Measurements from ENCODE around the gene LYPD5. TPM values are rescaled to one million over a fixed set of nuclear protein-coding genes. Genes with fewer than 3 reads are reported as not detected.

The LYPD5 gene
- total and polyA plus RNA-seq, 2 of the 13 experiments (the other 11 are each of a cell fraction or from before 2014, with no cell fraction given) = not detected

DNA sequence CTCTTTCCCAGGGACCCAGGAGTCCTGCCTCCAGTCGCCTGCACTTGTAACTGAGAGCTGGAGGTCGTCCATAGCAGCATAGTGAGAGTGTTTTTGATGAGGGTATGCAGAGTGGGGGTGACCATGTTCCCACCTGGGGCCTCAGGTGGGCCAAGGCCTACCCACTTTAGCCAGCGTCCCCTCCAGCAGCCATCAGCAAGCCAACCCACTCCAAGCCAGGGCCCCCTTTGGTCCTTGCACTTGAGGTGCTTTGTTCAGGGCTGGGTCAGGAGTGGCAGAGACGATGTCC lies 35.5 kb downstream of the LYPD5 start (continued):
- TF ChIP-seq CTCF (CRISPR knock-in tag; IDR thresholded peaks at IDR 0.05) = no peak
- TF ChIP-seq ZNF496 (CRISPR knock-in tag; IDR thresholded peaks at IDR 0.05; ENCODE audit: insufficient replicate concordance) = no peak
- no peak for TF ChIP-seq ZFP82 (CRISPR knock-in tag; IDR thresholded peaks at IDR 0.05; ENCODE audit: borderline replicate concordance)
- no peak for TF ChIP-seq MBNL3 (CRISPR knock-in tag; conservative IDR thresholded peaks at IDR 0.05)
- TF ChIP-seq REL (CRISPR knock-in tag; conservative IDR thresholded peaks at IDR 0.05) = no peak
- TF ChIP-seq ZNF749 (CRISPR knock-in tag; IDR thresholded peaks at IDR 0.05; ENCODE audit: borderline replicate concordance) = no peak
- no peak for TF ChIP-seq GPBP1L1 (CRISPR knock-in tag; IDR thresholded peaks at IDR 0.05)
- no peak for TF ChIP-seq RCOR2 (CRISPR knock-in tag; IDR thresholded peaks at IDR 0.05)

DNA sequence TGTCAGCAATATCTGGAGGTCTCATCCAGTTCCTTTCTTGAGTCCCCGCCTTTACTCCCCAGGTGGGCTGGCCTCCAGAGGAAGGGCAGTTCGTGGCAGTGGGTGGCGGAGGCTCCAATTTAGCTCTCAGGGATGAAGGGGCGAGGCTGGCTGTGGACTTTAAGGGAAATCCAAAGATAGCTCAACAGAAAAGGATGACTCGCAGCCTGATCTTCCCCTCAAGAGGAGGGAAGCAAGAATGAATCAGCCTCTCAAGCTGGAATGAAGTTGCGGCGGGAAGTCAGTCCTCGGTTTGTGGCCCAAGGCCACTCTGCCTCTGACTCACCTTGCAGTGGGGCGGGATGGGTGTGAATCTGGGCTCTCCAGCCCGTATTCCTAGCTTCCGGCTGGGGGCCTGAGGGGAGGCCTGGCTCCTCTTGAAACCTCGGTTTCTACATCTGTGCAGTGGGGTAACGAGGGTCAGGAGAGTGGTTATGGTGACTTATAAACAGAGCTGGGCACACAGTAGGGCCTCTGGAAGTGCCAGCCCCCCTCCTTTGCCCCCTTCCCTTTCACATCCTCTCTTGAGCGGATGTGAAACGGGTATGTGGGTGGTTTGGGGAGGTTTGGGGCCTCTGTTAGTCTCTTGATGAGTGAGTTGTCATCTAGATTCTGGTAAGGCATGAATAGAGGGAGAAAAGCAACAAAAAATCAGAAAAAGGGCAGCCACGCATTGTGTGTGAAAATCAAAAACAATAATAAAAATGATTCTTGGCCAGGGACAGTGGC lies 37.0 kb downstream of the LYPD5 start:
- Histone ChIP-seq H3K9ac (ENCODE audit: insufficient read depth, low read depth, low read length) (no peak overlapping the region), H3K4me2 (ENCODE audit: low read depth, low read length) (peak overlapping the region; percentile 14; the same call in 1 of the 2 replicates), H3K4me1 (ENCODE audit: insufficient read depth, low read length) (peaks cover 16% of the 10 kb centered on the region; the same call in 1 of the 2 replicates), H3K27ac (ENCODE audit: extremely low read length, insufficient read depth, low read length) (no peak overlapping the region), H3K9me3 (ENCODE audit: low read length) (no peaks in the 10 kb centered on the region), H3K36me3 (replicated peaks in 1 of 2; ENCODE audit: control insufficient read depth in 1 of 2, insufficient read depth in 2 of 2, low read length in 2 of 2) (no peaks in the 10 kb centered on the region), H2AFZ (ENCODE audit: low read length) (no peak overlapping the region), H3K79me2 (ENCODE audit: insufficient read depth, low read length) (no peaks in the 10 kb centered on the region), H3K27me3 (ENCODE audit: control insufficient read depth in 1 of 2, insufficient read depth in 2 of 2, low read length in 2 of 2) (no peaks in the 10 kb centered on the region), H3K4me3 (replicated peaks in 1 of 3; ENCODE audit: insufficient read depth in 1 of 3, low read depth in 2 of 3, low read length in 3 of 3) (no peak overlapping the region), H4K20me1 (ENCODE audit: insufficient read depth, low read length) (no peaks in the 10 kb centered on the region)
- ATAC-seq (peak; percentile 50; the same call in 1 of the 3 replicates), DNase-seq (ENCODE audit: low spot score) (peak; percentile 30), FAIRE-seq (no peak)
- 30% methylated on average over 11 of the region's 16 CpGs for WGBS (ENCODE audit: low lambda C conversion rate)
- intact Hi-C loops (cut with micrococcal nuclease; ENCODE audit: unreplicated experiment) = loop anchor here (10.0 kb wide), 1 partner anchor 100 kb away; no protein-coding TSS in a partner anchor
- in situ Hi-C loops (cut with HindIII; ENCODE audit: extremely low pct_ligation_motif_present, low pct_unique_long_range_greater_than_20kb) = no loop called here
- CTCF ChIA-PET (ENCODE audit: low intra/inter-chr PET ratio, low total read pairs) = interaction anchor here (1.7 kb wide), 1 partner anchor 9 kb away, joined by 4 read pairs; no protein-coding TSS in a partner anchor
- no TSS peak for BruUV-seq (replicated peaks)
- POLR2A ChIA-PET = interaction anchor here (0.6 to 2.4 kb wide), 2 partner anchors 10 to 12 kb away, joined by 4 to 20 read pairs; partner anchors contain the start of gene SMG9
- TF ChIP-seq SRSF1 (optimal IDR thresholded peaks at IDR 0.05; ENCODE audit: low read depth, low read length) (no peak), ZNF629 (CRISPR knock-in tag; conservative IDR thresholded peaks at IDR 0.05) (peak; percentile 65), EP300 (IDR thresholded peaks at IDR 0.05; ENCODE audit: low read depth in 2 of 2, low read length in 2 of 2) (no peak), EP300 (CRISPR knock-in tag; IDR thresholded peaks at IDR 0.05; ENCODE audit: borderline replicate concordance) (no peak), UBTF (CRISPR knock-in tag; IDR thresholded peaks at IDR 0.05) (peak; percentile 62; the same call in 1 of the 2 replicates), GABPB1 (CRISPR knock-in tag; IDR thresholded peaks at IDR 0.05) (peak; percentile 17; the same call in 1 of the 2 replicates)

Data from HepG2 (cell line).